H1 (cell line): Measurements from ENCODE around the gene CLIP4.

Experiments used
- ATF2 ChIP-seq: IDR thresholded peaks from 2 replicates; pipeline ENCODE4 v1.6.1; 2012; ENCODE audit warnings: low read length, inconsistent platforms
- ATF3 ChIP-seq: IDR thresholded peaks from 2 replicates; pipeline ENCODE4 v1.6.1; 2011; ENCODE audit warnings: low read depth, mild to moderate bottlenecking, low read length; ENCODE audit not compliant: insufficient read depth
- CTCF ChIP-seq, 3 experiments: IDR thresholded peaks; 1 replicate in 2 of 3; 2 replicates in 1 of 3; pipeline versions ENCODE4 v1.5.1 to v1.6.1; 2011; ENCODE audit warnings: low read length in 3 of 3, mild to moderate bottlenecking in 3 of 3, inconsistent platforms in 2 of 3, low read depth in 1 of 3, moderate library complexity in 1 of 3; ENCODE audit not compliant: insufficient read depth in 1 of 3; ENCODE audit errors: control extremely low read depth in 1 of 3
- POLR2A ChIP-seq, 2 experiments: IDR thresholded peaks; 1 replicate in 1 of 2; 2 replicates in 1 of 2; pipeline ENCODE4 v1.6.1; 2011; ENCODE audit warnings: low read depth in 2 of 2, low read length in 2 of 2, mild to moderate bottlenecking in 2 of 2; ENCODE audit errors: control extremely low read depth in 1 of 2

- TF ChIP-seq CTCF (IDR thresholded peaks at IDR 0.05; ENCODE audit: control extremely low read depth in 1 of 3, insufficient read depth in 1 of 3, low read depth in 1 of 3, low read length in 3 of 3) (no peak), ATF2 (no peak), ATF3 (no peak), POLR2A (IDR thresholded peaks at IDR 0.05; ENCODE audit: control extremely low read depth in 1 of 2, low read depth in 2 of 2, low read length in 2 of 2) (no peak)
Measured at GRCh38 chr2:29066271-29066860, 48.8 kb upstream of the CLIP4 start.
